WTC11 (cell line): ENCODE results near the gene ACY1.
"Not testable (repeated sequence)": the region's sequence is repeated elsewhere in the genome, so short reads cannot be mapped to it uniquely, and the experiment has no call there.

Experiments used
- ETV6 ChIP-seq: sonication (generic); formaldehyde crosslinking; IDR thresholded peaks from 2 replicates; pipeline ENCODE4 v1.8.1; 2022; ENCODE audit warnings: mild to moderate bottlenecking, missing genetic modification reagents
- JUN ChIP-seq: sonication (generic); formaldehyde crosslinking; IDR thresholded peaks from 2 replicates; pipeline ENCODE4 v1.8.0; 2023; ENCODE audit warnings: mild to moderate bottlenecking, missing genetic modification reagents
- NFYB ChIP-seq: sonication (generic); formaldehyde crosslinking; conservative IDR thresholded peaks from 2 replicates; pipeline ENCODE4 v1.8.0; 2022; ENCODE audit warnings: low read depth, missing genetic modification reagents
- SP1 ChIP-seq: sonication (generic); formaldehyde crosslinking; conservative IDR thresholded peaks from 2 replicates; pipeline ENCODE4 v1.8.1; 2022; ENCODE audit warnings: missing genetic modification reagents
- TEAD1 ChIP-seq: sonication (generic); formaldehyde crosslinking; IDR thresholded peaks from 2 replicates; pipeline ENCODE4 v1.8.0; 2022; ENCODE audit warnings: mild to moderate bottlenecking, missing genetic modification reagents
- TF ChIP-seq, protein P1 (sequence below): fragments of 200-600 bp; IDR thresholded peaks from 2 replicates; pipeline ENCODE4 v1.8.0; 2022; ENCODE audit warnings: antibody characterized with exemption

DNA sequence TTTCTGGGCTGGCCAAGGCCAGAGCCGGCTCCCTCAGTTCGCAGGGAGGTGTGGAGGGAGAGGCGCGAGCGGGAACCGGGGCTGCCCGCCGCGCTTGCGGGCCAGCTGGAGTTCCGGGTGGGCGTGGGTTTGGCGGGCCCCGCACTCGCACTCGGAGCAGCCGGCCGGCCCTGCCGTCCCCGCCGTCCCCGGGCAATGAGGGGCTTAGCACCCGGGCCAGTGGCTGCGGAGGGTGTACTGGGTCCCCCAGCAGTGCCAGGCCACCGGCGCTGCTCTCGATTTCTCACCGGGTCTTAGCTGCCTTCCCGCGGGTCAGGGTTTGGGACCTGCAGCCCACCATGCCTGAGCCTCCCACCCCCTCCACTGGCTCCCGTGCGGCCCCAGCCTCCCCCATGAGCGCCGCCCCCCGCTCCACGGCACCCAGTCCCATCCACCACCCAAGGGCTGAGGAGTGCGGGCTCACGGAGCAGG lies 7.2 kb downstream of the ACY1 start:
- TF ChIP-seq, protein P1, sequence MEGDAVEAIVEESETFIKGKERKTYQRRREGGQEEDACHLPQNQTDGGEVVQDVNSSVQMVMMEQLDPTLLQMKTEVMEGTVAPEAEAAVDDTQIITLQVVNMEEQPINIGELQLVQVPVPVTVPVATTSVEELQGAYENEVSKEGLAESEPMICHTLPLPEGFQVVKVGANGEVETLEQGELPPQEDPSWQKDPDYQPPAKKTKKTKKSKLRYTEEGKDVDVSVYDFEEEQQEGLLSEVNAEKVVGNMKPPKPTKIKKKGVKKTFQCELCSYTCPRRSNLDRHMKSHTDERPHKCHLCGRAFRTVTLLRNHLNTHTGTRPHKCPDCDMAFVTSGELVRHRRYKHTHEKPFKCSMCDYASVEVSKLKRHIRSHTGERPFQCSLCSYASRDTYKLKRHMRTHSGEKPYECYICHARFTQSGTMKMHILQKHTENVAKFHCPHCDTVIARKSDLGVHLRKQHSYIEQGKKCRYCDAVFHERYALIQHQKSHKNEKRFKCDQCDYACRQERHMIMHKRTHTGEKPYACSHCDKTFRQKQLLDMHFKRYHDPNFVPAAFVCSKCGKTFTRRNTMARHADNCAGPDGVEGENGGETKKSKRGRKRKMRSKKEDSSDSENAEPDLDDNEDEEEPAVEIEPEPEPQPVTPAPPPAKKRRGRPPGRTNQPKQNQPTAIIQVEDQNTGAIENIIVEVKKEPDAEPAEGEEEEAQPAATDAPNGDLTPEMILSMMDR = not testable (repeated sequence)
- TF ChIP-seq TEAD1; ETV6; JUN (CRISPR knock-in tag); NFYB; SP1: not testable (repeated sequence)
